Ishikawa (cell line): ENCODE results near the gene CNTF.

Experiments
- RAD21 ChIP-seq: IDR thresholded peaks from 2 replicates; pipeline ENCODE4 v1.6.1; 2012; ENCODE audit warnings: low read depth
- TF ChIP-seq, protein P1 (sequence below): IDR thresholded peaks from 2 replicates; pipeline ENCODE4 v1.6.1; 2012

DNA sequence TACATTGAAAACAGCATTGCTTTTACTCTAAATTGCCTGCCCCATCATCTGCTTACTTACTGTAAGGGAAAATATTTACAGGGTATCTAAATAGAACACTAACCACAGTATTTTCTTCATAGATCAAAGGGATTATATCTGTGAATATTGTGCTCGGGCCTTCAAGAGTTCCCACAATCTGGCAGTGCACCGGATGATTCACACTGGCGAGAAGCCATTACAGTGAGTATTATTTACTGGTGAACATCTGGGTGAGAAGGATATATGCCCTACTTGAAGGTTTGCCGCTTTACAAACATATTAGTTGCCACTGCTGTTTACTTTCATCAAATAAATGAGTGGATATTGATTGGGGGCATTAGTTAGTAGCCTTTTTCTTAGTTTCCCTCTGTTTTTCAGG, 5.9 kb upstream of the CNTF start:
- no peak for TF ChIP-seq RAD21
- TF ChIP-seq, protein P1, sequence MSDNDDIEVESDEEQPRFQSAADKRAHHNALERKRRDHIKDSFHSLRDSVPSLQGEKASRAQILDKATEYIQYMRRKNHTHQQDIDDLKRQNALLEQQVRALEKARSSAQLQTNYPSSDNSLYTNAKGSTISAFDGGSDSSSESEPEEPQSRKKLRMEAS: no peak
